ENCODE measurements around the gene LONP2.
"Not testable (repeated sequence)": the region's sequence is repeated elsewhere in the genome, so short reads cannot be mapped to it uniquely, and the experiment has no call there.

Gene LONP2

DNA sequence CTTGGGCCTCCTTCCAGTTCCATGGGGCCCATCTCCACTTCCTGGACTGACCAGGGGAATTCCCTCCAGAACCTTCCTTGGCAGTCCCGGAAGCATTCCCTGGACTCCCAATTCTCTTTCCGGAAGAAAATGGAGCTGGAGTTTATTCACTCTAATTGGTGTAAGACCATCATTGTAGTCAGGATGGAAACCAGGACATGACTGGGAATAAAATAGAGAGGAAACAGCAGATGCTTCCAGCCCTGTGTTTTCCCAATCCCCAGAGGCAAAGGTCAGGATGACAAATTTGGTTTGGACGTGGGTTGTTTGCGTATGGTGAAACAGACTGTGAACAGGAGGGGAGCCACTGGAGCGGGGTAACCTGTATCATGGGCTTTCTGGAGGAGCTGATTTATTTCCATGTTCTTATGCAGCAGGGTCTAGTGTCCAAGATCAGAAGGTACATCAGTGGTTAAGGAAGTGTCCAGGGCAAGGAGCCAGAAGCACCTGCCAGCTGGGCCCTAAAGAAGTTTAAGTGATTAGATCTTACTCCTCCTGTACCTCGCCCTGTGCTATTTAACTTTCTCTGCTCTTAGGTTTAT lies 8.5 kb upstream of the LONP2 start:
- no peak for DNase-seq (ENCODE audit: low read depth)

DNA sequence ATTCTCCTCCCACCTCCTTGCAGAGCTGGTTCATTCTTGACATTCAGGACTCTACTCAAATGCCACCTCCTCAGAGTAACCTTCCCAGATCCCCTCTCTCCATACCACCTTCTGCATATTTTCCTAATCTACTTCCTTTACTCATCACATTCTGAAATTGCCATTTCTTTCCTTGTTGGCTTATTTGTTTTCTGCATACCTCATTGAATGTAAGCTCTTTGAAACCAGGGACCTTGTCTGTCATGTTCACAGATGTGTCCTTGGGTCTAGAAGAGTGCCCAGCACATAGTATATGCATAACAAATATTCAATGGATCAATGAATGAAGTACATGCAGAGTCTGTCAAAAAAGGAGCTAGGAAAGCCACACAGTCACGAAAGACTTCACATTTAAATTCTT lies 7.8 kb upstream of the LONP2 start:
- DNase-seq (ENCODE audit: low read depth): no peak

DNA sequence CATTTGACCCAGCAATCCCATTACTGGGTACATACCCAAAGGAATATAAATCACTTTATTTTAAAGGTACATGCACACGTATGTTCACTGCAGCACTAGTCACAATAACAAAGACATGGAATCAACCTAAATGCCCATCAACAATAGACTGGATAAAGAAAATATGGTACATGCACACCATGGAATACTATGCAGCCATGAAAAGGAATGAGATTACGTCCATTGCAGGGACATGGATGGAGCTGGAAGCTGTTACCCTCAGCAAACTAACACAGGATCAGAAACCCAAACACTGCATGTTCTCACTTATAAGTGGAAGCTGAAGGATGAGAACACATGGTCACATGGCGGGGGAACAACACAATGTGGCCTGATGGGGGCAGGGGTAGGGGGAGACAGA lies 4.0 kb upstream of the LONP2 start:
- not testable (repeated sequence) for DNase-seq (ENCODE audit: low read depth)

DNA sequence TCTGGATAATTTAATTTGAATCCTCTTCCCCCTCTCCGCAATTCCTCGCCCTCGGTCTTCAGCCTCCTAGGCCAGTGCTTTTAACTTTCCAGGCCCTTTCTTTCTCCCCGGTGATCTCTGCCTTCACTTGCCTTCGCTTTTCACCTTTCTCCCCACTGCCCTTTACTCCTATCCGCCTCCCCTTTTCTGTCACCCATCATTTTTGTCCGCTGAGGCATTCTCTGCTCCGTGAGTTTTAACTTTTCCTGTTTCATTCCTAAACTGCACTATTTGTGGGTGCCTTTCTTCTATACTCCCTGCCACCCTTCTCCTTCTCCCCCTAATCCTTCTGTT lies 729 bp downstream of the LONP2 start:
- DNase-seq (ENCODE audit: low read depth): no peak

DNA sequence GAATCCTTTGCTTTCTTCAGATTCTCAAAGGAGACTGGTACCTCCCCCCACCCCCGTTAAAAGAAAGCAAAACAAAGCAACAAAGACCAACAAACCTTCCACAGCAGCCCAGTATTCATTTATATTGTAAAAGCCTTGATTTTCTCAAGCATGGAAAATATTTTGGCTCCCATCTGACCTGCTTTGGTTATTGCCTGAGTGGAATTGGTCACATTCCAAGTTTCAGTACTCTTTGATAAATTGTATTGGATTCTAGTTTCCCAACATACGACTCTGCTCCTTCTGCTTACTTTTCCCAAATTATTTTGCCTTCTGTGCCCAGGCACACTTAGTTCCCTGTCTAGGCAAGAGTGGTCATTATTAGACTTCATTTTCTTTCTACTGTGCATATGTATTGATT lies 2.0 kb downstream of the LONP2 start:
- no peak for DNase-seq (ENCODE audit: low read depth)

DNA sequence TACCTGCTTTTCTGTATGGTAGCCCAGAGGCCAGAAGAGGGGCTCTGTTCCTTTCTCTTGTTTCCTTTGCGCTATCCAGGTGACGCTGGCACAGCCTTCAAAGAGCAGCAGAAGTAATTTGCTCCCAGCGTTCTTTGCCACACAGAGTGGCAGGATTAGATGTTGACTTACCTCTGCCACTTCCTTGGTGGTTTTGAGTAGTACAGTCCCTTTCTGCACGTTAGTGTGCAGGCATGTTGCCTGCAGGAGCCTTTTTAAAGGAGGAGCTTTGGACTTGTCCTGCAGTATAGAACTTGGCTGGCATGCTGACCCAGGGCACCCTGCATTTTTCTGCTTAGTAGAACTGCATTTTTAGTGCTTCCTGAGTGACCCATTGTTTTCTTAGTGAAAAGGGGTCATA lies 3.2 kb downstream of the LONP2 start, which contains the start of gene ABCC11:
Gene ABCC11 (minus strand): TSS at position 229 of the 400 bp plus-strand sequence. CDS start 15,618 bp downstream, outside the sequence.
- DNase-seq (ENCODE audit: low read depth): no peak

DNA sequence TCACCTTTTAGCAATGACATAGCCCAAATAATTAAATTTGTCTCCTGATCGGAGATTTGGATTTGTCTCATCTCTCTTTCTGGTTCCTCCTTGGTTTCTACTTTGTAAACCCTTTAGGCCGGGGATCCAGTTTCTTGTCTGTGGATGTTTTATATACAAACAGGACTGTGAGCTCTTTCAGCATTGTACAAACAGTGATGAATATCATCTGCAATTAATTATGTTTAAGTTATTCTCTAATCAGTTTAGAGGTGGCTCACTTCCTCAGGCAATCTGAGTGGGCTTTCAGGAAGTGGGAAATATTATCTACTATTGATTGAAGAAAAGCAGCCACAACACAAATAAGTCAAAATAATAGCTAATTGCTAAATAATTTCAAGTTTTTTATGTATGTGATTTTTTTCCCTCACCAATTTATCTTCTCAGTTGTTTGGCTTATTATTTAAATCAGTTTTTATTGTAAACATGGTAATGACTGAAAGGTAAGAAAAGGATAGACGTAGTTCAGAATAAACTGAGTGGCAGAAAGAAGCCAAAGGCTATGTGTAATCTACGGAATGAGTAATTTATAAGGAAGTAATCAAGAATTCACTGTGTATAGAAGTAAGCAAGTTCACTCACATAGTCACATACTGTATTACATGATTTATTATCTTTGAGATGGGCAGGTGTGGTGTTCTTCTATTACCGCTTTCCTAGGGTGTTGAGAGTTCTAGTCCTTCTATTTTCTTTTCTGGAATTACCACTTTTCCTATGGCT lies 6.6 kb downstream of the LONP2 start:
- DNase-seq (ENCODE audit: low read depth): no peak

DNA sequence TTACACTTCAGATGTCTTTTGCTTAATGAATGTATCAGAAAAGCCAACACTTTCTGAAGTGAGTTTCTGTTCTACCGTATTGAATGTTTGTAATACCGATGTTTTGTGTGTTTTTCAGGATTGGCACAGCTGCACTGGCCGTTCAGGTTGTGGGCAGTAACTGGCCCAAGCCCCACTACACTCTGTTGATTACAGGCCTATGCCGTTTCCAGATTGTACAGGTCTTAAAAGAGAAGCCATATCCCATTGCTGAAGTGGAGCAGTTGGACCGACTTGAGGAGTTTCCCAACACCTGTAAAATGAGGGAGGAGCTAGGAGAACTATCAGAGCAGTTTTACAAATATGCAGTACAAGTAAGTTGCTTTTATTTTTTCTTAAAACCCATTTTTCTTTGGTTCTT lies 7.9 kb downstream of the LONP2 start:
- DNase-seq (ENCODE audit: low read depth): no peak

DNA sequence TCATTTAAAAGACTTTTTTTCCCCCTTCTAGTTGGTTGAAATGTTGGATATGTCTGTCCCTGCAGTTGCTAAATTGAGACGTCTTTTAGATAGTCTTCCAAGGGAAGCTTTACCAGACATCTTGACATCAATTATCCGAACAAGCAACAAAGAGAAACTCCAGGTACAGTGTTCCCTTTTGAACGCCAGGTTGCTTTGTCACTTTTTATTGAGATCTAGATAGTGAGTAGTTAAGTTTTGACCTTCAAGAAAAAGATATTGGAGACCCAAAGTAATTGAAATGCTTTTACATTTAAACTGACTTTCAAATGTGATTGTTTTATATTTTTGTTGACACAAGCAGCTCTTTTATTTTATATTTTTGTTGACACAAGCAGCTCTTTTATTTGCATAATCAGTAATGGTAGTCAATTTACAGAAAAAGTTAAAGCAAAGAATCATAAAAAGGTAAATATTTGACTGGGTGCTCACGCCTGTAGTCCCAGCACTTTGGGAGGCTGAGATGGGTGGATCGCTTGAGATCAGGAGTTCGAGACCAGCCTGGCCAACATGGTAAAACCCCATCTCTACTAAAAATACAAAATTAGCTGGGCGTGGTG lies 12.6 kb downstream of the LONP2 start:
- no peak for DNase-seq (ENCODE audit: low read depth)

DNA sequence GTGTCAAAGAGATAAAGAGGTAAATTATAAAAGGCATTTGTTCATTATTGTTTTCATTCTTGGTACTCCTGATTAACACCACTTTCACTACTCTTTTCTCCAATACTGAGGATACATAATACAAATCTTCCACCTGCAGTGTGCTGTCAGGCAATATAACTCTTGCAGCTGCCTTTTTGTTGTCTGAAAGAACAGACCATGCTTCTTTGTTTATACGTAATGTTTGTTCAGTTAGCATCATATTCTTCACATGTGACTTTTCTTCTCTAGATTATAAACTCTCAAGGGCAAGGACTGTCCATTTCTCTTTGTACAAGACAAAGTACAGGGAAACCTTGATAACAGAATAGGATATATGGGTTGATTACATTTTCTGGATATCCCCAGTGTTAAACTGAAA lies 17.5 kb downstream of the LONP2 start:
- no peak for DNase-seq (ENCODE audit: low read depth)

DNA sequence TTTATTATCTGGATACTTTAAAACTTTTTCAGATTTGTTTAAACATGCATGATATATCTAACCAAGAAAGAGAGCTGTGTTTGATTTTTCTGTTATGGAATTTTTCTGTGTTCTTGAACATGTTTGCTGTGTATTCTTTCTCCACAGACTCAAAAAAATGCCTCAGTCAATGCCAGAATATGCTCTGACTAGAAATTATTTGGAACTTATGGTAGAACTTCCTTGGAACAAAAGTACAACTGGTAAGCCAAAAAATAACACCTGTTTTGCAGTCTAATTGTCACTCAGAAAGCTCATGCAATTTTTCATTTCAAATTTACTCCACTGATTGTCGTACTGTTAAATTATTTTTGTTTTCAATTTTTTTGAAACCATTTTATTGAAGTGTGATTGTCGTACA lies 18.5 kb downstream of the LONP2 start:
- no peak for DNase-seq (ENCODE audit: low read depth)

DNA sequence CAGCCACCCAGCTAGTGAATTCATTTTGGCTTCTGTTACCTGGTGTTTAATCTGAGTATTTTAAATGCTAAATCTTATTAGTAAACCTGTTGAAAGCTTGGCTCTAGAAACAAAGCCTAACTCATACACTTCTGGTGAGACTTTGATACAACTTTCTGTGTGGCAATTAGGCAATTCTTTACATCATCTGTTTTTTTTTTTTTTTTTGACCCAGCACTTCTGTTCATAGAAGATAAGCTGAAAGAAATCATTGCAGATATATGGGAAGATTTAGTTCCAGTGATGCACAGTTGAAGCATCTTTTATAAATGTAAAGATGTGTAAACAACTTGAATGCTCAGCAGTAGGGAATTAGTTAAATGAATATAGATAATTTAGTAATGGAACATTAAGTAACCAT lies 24.9 kb downstream of the LONP2 start:
- DNase-seq (ENCODE audit: low read depth): no peak

DNA sequence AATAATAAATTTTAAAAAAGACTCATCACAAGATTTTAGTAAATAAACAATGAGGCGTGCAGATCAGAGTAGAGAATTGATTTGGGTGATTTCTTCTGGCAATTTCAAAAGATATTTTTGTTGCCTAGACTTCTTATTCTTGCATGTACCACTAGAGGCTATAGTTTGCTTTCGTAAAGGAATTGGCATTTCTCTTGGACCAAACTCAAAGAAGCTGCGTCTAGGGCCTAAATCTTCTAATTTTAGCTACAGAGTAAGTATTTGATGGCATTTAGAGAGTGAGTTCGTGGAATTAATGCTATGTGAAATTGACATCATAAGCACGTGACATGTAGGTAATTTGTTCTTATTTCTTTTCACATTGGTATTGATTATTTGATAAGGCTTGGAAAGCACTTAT lies 27.6 kb downstream of the LONP2 start:
- no peak for DNase-seq (ENCODE audit: low read depth)

DNA sequence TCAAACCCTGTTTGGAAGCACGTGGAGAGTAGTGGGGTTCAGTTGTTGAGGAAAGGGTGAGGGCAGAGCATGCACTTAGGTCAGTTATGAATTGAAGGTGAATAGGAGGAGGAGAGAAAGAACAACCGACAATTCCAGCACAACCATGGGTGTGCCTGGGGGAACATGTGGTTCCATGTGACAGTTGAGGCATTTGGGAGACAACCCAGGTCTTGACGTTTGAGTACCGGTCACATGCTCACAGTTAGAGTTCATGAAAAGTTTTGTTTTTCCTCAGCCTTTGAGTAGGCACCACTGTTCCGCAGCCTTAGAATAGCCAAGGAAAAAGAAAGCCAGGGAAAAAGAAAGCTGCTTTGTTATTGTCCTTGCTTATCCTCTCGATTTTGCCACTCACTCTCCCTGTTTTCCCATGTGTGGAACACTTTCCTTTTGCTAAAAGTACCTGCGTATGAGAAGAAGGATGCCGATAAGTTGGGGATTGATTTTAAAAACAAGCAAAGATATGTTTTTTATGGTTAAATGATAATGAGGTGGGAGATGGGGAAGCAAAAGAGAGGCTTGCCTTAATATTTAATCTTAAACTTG lies 28.8 kb downstream of the LONP2 start:
- DNase-seq (ENCODE audit: low read depth): no peak

DNA sequence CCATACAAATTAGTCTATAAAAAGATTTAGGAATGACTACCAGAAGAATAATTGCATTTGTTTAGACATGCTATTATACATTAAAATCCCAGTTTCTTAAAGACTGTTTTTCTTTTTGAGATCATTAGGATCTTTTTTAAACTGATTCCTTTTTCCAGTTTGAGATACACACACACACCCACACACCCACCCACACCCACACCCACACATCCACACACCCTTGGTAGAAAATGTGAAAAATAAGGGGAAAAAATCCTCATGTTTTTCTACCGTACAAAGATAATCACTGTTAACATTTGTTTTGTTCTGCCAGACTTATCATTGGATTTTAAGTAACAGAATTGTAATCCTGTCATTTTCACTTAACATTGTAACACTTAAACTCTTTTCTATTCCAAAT lies 30.4 kb downstream of the LONP2 start:
- DNase-seq (ENCODE audit: low read depth): no peak

DNA sequence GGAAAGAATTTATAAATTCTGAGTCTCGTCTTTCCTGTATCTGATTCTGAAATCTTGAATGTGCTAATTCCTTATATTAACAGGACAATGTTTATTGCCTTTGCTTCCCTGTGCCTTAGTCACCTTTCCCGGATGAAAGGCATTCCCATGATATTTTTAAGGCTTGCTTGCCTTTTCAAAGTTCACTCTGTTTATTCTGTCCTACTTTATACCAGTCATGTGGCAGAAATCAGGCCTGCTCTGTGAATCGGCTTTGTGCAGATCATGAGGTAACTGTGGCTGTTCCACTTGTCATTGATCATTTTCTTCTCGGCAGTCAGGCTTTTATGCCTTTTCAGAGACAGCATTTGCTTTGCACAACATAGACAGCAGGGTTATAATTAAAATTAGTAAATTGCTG lies 32.0 kb downstream of the LONP2 start:
- DNase-seq (ENCODE audit: low read depth): no peak

DNA sequence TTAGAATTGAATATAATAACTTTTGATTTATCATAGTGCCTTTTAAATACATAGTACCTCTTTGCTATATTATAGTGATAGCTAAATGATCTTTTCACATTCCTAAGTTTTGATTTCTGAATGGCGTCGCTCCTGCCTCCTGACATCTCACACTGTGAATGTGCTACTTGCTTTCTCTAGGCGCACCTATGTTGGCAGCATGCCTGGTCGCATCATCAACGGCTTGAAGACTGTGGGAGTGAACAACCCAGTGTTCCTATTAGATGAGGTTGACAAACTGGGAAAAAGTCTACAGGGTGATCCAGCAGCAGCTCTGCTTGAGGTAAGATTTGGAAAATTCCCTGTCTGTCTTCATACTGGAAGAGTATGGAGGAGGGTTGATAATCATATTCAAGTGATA lies 33.1 kb downstream of the LONP2 start:
- no peak for DNase-seq (ENCODE audit: low read depth)

DNA sequence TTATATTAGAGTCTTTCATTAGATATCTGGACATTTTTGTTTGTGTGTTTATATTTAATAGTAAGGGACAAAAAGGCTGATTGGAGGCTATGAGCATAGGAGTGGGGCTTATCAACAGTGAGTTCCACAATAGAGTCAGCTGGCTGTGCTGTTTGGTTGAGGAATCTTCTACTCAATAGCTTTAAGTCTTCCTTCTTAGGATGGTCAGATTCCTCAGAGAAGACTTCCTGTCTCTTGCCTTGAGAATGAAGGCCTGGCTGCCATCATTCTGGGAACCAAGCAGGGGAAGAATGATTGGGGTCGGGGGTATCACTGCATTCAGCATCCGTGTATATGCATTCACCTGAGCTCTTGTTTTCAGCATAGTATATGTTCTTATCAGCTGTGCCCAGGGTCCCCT lies 35.1 kb downstream of the LONP2 start:
- DNase-seq (ENCODE audit: low read depth): no peak

DNA sequence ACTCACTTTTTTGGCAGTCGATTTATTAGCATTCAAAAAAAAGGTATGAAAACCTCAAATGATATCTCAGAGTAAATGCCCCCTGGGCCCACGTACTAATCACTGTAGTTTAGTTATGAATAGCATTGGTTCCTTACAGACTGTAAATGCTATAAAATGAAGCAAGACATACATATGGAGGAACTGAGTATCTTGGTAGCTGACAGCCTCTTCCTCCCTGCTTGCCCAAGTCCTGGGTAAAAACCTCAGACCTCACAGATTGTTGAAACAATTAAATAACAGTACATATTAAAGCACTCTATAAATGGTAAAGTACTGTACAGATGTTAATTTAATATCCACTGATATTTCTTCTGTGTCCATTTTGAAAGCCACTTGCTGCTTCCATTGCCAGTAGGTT lies 36.4 kb downstream of the LONP2 start:
- DNase-seq (ENCODE audit: low read depth): no peak

DNA sequence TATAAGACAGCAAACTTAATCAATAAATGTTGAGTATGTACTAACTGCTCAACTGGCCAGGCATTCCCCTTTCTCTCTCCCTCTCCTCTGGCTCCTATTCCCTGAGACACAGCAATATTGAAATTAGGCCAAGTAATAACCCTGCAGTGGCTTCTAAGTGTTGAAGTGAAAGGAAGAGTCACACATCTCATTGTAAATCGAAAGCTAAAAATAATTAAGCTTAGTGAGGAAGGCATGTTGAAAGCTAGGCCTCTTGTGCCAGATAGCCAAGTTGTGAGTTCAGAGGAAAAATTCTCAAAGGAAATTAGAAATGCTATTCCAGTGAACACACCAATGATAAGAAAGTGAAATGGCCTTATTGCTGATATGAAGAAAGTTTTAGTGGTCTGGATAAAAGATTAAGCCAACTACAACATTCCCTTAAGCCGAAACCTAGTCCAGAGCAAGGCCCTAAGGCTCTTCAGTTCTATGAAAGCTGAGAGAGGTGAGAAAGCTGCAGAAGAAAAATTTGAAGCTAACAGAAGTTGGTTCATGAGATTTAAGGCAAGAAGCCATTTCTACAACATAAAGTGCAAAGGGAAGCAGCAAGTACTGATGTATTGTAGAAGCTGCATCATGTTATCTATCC lies 38.6 kb downstream of the LONP2 start:
- DNase-seq (ENCODE audit: low read depth): no peak

DNA sequence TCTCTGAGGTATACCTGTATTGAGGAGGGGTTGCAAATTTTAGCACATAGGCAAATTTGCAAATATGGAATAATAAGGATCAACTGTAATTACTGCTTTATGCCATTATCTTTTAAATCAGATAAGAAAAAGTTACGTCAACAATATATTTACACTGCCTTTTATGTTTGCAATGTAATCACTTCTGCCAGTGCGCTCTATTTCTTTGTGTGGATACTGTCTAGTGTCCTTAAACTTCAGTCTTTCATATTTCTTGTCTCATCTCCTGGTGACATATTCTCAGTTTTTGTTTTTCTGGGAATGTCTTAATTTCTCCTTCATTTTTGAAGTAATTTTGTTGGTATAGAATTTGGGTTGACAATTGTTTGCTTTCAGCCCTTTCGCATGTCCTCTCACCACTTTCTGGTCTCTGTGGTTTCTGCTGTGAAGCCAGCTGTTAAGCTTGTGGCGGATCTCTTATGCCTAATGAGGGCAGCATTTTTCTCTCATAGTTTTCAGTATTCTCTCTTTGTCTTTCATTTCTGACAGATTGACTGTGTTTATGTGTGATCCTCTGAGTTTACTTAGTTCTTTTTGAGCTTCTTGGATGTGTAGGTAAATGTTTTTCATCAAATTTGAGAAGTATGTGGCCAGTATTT lies 40.8 kb downstream of the LONP2 start:
- DNase-seq (ENCODE audit: low read depth): no peak

DNA sequence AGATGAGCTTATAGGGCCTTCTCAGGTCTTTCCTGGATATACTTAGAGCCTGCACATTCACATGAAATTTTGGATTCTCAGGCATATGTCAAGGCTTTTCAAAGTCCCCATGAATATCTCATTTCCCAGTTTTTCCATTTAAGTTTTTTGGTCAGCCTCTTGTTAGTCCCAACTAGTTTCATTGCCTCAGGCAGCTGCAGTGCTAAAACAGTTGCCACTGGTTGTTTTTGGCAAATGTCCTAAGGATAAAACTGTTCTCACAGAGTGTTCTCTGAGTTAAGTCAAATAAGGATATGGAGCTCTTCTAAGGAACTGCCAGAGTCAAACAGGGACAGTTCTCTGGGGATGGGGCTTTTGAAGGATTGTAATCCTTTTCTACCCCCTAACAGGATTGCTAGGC lies 43.1 kb downstream of the LONP2 start:
- DNase-seq (ENCODE audit: low read depth): no peak

Measured in stimulated activated CD8-positive, alpha-beta memory T cell treated with anti-CD3 and anti-CD28 coated beads, Interleukin-15, amount 100 ng/mL, for 24 hours (primary cell).